Measurements from ENCODE around the gene TBK1. TPM values are rescaled to one million over a fixed set of nuclear protein-coding genes. Genes with fewer than 3 reads are reported as not detected.
A peak's percentile ranks its signal among the peaks of the same experiment; 100 is the strongest.

TBK1 gene
- total and polyA plus RNA-seq, 4 donors: 21.0 to 51.6 (median 23.3) TPM

- Histone ChIP-seq H3K36me3 (ENCODE audit: control insufficient read depth, insufficient read depth, low read length) (peaks cover 18% of the 10 kb centered on the region), H3K4me1 (ENCODE audit: control insufficient read depth, insufficient read depth, low read length) (no peaks in the 10 kb centered on the region), H3K4me3 (ENCODE audit: low read depth, low read length) (no peak overlapping the region), H3K9me3 (ENCODE audit: control insufficient read depth, insufficient read depth, low read length) (no peaks in the 10 kb centered on the region), H3K27me3 (ENCODE audit: control insufficient read depth, insufficient read depth, low read length) (no peaks in the 10 kb centered on the region), H3K27ac (ENCODE audit: low read depth, low read length) (no peak overlapping the region)
- no CpG with 5 or more reads among the region's 3 CpGs for WGBS (ENCODE audit: insufficient coverage)
- DNase-seq (ENCODE audit: low read depth in 4 of 6, low spot score in 6 of 6): no peak
Measured at GRCh38 chr12:64486657-64487056, 34.7 kb downstream of the TBK1 start.

DNA sequence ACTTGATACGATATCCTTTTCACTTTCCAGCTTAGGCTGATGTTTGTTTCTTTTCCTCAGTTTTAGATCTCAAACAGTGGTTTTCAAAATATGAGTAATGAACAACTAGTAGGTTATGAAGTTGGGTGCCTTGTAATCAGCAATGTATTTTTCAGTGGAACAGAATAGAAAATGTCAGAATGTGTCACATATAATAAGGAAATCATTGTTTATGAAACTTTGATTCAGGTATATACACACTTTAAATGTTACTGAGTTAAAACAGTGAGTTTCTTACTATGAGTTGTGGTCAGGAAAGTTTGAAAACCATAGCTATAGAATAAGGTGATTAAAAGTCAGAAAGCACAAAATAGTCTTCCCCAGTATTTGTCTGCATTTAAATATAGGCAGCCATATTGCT lies 39.8 kb downstream of the TBK1 start:
- no CpG with 5 or more reads among the region's 1 CpG for WGBS (ENCODE audit: insufficient coverage)
- Histone ChIP-seq H3K36me3 (ENCODE audit: control insufficient read depth, insufficient read depth, low read length) (peaks cover 27% of the 10 kb centered on the region), H3K27me3 (ENCODE audit: control insufficient read depth, insufficient read depth, low read length) (no peaks in the 10 kb centered on the region)

GRCh38 chr12:64493513-64493912 lies 41.6 kb downstream of the TBK1 start:
- Histone ChIP-seq H3K9me3 (ENCODE audit: control insufficient read depth, insufficient read depth, low read length) (no peaks in the 10 kb centered on the region), H3K27ac (ENCODE audit: low read depth, low read length) (no peak overlapping the region), H3K27me3 (ENCODE audit: control insufficient read depth, insufficient read depth, low read length) (no peaks in the 10 kb centered on the region), H3K4me1 (ENCODE audit: control insufficient read depth, insufficient read depth, low read length) (no peaks in the 10 kb centered on the region), H3K36me3 (ENCODE audit: control insufficient read depth, insufficient read depth, low read length) (peaks cover 27% of the 10 kb centered on the region), H3K4me3 (ENCODE audit: low read depth, low read length) (no peak overlapping the region)
- 75% methylated on average over 2 of the region's 3 CpGs for WGBS (ENCODE audit: insufficient coverage)
- no peak for DNase-seq (ENCODE audit: low read depth in 4 of 6, low spot score in 6 of 6)

More for the DNA sequence above, 39.8 kb downstream of the TBK1 start:
- Histone ChIP-seq H3K27ac (ENCODE audit: low read depth, low read length) (no peak overlapping the region), H3K4me1 (ENCODE audit: control insufficient read depth, insufficient read depth, low read length) (no peaks in the 10 kb centered on the region), H3K9me3 (ENCODE audit: control insufficient read depth, insufficient read depth, low read length) (no peaks in the 10 kb centered on the region), H3K4me3 (ENCODE audit: low read depth, low read length) (no peak overlapping the region)
- DNase-seq (ENCODE audit: low read depth in 4 of 6, low spot score in 6 of 6): no peak

GRCh38 chr12:64494998-64495729 lies 43.2 kb downstream of the TBK1 start:
- Histone ChIP-seq H3K4me1 (ENCODE audit: control insufficient read depth, insufficient read depth, low read length) (no peaks in the 10 kb centered on the region), H3K27me3 (ENCODE audit: control insufficient read depth, insufficient read depth, low read length) (no peaks in the 10 kb centered on the region), H3K9me3 (ENCODE audit: control insufficient read depth, insufficient read depth, low read length) (no peaks in the 10 kb centered on the region), H3K27ac (ENCODE audit: low read depth, low read length) (no peak overlapping the region), H3K36me3 (ENCODE audit: control insufficient read depth, insufficient read depth, low read length) (peaks cover 33% of the 10 kb centered on the region), H3K4me3 (ENCODE audit: low read depth, low read length) (no peak overlapping the region)
- no peak for DNase-seq (ENCODE audit: low read depth in 4 of 6, low spot score in 6 of 6)
- WGBS (ENCODE audit: insufficient coverage): 67% methylated on average over 1 of the region's 5 CpGs

GRCh38 chr12:64496839-64497400 lies 45.0 kb downstream of the TBK1 start:
- no peak overlapping the region for H3K27ac ChIP-seq (ENCODE audit: low read depth, low read length)
- no peaks in the 10 kb centered on the region for H3K27me3 ChIP-seq (ENCODE audit: control insufficient read depth, insufficient read depth, low read length)
- no CpG with 5 or more reads among the region's 2 CpGs for WGBS (ENCODE audit: insufficient coverage)
- H3K36me3 ChIP-seq (ENCODE audit: control insufficient read depth, insufficient read depth, low read length): peaks cover 28% of the 10 kb centered on the region
- DNase-seq (ENCODE audit: low read depth in 4 of 6, low spot score in 6 of 6): no peak
- H3K9me3 ChIP-seq (ENCODE audit: control insufficient read depth, insufficient read depth, low read length): no peaks in the 10 kb centered on the region
- no peak overlapping the region for H3K4me3 ChIP-seq (ENCODE audit: low read depth, low read length)
- H3K4me1 ChIP-seq (ENCODE audit: control insufficient read depth, insufficient read depth, low read length): no peaks in the 10 kb centered on the region

- Histone ChIP-seq H3K36me3 (ENCODE audit: control insufficient read depth, insufficient read depth, low read length) (peaks cover 24% of the 10 kb centered on the region), H3K4me1 (ENCODE audit: control insufficient read depth, insufficient read depth, low read length) (no peaks in the 10 kb centered on the region), H3K9me3 (ENCODE audit: control insufficient read depth, insufficient read depth, low read length) (no peaks in the 10 kb centered on the region), H3K4me3 (ENCODE audit: low read depth, low read length) (no peak overlapping the region), H3K27me3 (ENCODE audit: control insufficient read depth, insufficient read depth, low read length) (no peaks in the 10 kb centered on the region), H3K27ac (ENCODE audit: low read depth, low read length) (no peak overlapping the region)
- DNase-seq (ENCODE audit: low read depth in 4 of 6, low spot score in 6 of 6): no peak
- WGBS (ENCODE audit: insufficient coverage): no CpG with 5 or more reads among the region's 1 CpG
Measured at GRCh38 chr12:64497484-64497883, 45.6 kb downstream of the TBK1 start.

DNA sequence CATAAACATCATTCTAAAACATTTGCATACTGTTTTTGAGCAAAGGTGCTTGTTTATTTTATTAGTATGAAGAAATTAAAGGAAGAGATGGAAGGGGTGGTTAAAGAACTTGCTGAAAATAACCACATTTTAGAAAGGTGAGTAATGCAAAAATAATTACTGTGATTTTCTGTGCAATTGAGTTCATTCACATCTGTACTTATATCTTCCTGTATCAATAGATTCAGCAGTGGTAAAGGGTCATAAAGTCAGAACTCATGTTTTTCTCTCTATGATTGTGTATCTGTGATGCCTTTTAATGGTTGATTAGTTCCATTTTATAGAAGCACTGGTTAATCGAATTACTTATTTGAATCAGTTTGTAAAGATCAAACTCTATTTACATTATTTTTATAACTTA lies 46.0 kb downstream of the TBK1 start:
- Histone ChIP-seq H3K27ac (ENCODE audit: low read depth, low read length) (no peak overlapping the region), H3K27me3 (ENCODE audit: control insufficient read depth, insufficient read depth, low read length) (no peaks in the 10 kb centered on the region), H3K36me3 (ENCODE audit: control insufficient read depth, insufficient read depth, low read length) (peaks cover 19% of the 10 kb centered on the region), H3K4me1 (ENCODE audit: control insufficient read depth, insufficient read depth, low read length) (no peaks in the 10 kb centered on the region), H3K4me3 (ENCODE audit: low read depth, low read length) (no peak overlapping the region), H3K9me3 (ENCODE audit: control insufficient read depth, insufficient read depth, low read length) (no peaks in the 10 kb centered on the region)
- no peak for DNase-seq (ENCODE audit: low read depth in 4 of 6, low spot score in 6 of 6)
- WGBS (ENCODE audit: insufficient coverage): no CpG with 5 or more reads among the region's 1 CpG

DNA sequence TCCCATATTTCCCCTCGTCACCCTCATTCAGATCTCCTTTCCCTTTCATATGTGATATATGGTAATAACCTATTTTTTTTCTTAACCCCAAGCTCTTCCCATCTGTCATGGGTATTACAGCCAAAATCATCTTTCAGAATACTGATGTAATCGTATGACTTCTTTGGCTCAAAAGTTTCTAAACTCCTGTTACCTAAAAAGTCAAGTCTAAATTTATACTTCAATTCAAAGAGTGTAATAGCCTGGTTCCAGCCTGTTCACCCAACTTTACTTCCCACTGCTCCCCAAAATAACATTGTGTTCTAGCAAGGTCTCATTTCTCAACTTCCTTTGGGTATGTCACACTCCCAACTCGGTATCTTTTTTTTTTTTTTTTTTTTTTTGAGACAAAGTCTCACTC lies 48.5 kb downstream of the TBK1 start:
- H3K9me3 ChIP-seq (ENCODE audit: control insufficient read depth, insufficient read depth, low read length): no peaks in the 10 kb centered on the region
- H3K4me3 ChIP-seq (ENCODE audit: low read depth, low read length): no peak overlapping the region
- H3K27me3 ChIP-seq (ENCODE audit: control insufficient read depth, insufficient read depth, low read length): no peaks in the 10 kb centered on the region
- DNase-seq (ENCODE audit: low read depth in 4 of 6, low spot score in 6 of 6): peak in 1 of 6 donors; percentile 70
- H3K36me3 ChIP-seq (ENCODE audit: control insufficient read depth, insufficient read depth, low read length): peaks cover 8% of the 10 kb centered on the region
- H3K27ac ChIP-seq (ENCODE audit: low read depth, low read length): no peak overlapping the region
- H3K4me1 ChIP-seq (ENCODE audit: control insufficient read depth, insufficient read depth, low read length): no peaks in the 10 kb centered on the region
- 64% methylated on average over 1 of the region's 3 CpGs for WGBS (ENCODE audit: insufficient coverage)

DNA sequence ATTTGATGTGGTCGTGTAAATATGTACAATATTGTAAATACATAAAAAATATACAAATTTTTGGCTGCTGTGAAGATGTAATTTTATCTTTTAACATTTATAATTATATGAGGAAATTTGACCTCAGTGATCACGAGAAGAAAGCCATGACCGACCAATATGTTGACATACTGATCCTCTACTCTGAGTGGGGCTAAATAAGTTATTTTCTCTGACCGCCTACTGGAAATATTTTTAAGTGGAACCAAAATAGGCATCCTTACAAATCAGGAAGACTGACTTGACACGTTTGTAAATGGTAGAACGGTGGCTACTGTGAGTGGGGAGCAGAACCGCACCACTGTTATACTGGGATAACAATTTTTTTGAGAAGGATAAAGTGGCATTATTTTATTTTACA lies 49.6 kb downstream of the TBK1 start:
- Histone ChIP-seq H3K27me3 (ENCODE audit: control insufficient read depth, insufficient read depth, low read length) (no peaks in the 10 kb centered on the region), H3K9me3 (ENCODE audit: control insufficient read depth, insufficient read depth, low read length) (no peaks in the 10 kb centered on the region), H3K4me3 (ENCODE audit: low read depth, low read length) (no peak overlapping the region), H3K27ac (ENCODE audit: low read depth, low read length) (no peak overlapping the region), H3K36me3 (ENCODE audit: control insufficient read depth, insufficient read depth, low read length) (peaks cover 8% of the 10 kb centered on the region), H3K4me1 (ENCODE audit: control insufficient read depth, insufficient read depth, low read length) (no peaks in the 10 kb centered on the region)
- DNase-seq (ENCODE audit: low read depth in 4 of 6, low spot score in 6 of 6): no peak
- 100% methylated on average over 3 of the region's 7 CpGs for WGBS (ENCODE audit: insufficient coverage)

DNA sequence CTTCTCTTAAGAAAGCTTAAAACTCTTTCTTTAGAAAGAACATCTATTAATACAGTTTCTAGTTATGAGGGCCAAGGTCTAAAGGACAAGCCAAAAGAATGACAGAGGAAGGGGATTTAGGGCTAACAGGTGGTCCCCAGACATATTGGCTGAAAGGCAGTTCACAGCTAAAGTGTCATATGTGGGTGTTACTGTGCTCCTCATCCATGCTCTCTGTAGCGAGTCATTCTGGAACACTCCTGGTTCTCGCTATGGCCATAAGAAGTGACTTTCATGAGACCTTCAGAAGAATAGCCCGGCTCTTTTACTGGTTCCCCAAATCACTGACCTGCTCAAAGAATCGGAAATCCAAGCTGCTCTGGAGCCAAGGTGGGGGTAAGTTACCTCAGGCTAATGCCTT lies 55.0 kb downstream of the TBK1 start:
- Histone ChIP-seq H3K4me3 (ENCODE audit: low read depth, low read length) (no peak overlapping the region), H3K36me3 (ENCODE audit: control insufficient read depth, insufficient read depth, low read length) (no peaks in the 10 kb centered on the region), H3K9me3 (ENCODE audit: control insufficient read depth, insufficient read depth, low read length) (no peaks in the 10 kb centered on the region), H3K27ac (ENCODE audit: low read depth, low read length) (no peak overlapping the region), H3K4me1 (ENCODE audit: control insufficient read depth, insufficient read depth, low read length) (no peaks in the 10 kb centered on the region), H3K27me3 (ENCODE audit: control insufficient read depth, insufficient read depth, low read length) (no peaks in the 10 kb centered on the region)
- WGBS (ENCODE audit: insufficient coverage): 94% methylated on average over 4 of the region's 4 CpGs
- no peak for DNase-seq (ENCODE audit: low read depth in 4 of 6, low spot score in 6 of 6)

All from spinal cord (tissue), 10 donors.